ENCODE measurements around the gene MAN1A1.

DNA sequence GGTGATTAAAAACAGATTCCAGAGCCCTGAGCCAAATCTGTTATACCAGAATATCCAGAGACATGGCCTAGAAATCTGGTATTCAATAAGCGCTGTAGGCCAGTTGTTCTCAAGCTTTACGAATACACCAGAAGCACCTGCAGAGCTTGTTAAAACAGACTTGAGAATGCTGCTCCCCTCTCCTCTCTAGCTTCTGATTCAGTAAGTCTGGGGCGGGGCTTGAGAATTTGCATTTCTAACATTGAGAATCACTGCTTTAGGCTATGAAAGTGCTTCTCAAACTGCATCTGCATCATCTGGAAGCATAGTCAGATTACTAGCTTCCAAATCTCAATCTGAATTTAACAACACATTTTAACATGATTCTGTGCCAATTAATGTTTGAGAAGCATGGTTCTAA is 20.5 kb upstream of the MAN1A1 start:
- no peak for TF ChIP-seq EP300 (IDR thresholded peaks at IDR 0.05)
- TF ChIP-seq, protein P1, sequence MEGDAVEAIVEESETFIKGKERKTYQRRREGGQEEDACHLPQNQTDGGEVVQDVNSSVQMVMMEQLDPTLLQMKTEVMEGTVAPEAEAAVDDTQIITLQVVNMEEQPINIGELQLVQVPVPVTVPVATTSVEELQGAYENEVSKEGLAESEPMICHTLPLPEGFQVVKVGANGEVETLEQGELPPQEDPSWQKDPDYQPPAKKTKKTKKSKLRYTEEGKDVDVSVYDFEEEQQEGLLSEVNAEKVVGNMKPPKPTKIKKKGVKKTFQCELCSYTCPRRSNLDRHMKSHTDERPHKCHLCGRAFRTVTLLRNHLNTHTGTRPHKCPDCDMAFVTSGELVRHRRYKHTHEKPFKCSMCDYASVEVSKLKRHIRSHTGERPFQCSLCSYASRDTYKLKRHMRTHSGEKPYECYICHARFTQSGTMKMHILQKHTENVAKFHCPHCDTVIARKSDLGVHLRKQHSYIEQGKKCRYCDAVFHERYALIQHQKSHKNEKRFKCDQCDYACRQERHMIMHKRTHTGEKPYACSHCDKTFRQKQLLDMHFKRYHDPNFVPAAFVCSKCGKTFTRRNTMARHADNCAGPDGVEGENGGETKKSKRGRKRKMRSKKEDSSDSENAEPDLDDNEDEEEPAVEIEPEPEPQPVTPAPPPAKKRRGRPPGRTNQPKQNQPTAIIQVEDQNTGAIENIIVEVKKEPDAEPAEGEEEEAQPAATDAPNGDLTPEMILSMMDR (IDR thresholded peaks at IDR 0.05): no peak

Data from sigmoid colon (tissue), 4 donors.